OCI-LY7 (cell line): ENCODE data around the gene DGAT2. TPM values are rescaled to one million over a fixed set of nuclear protein-coding genes. Genes with fewer than 3 reads are reported as not detected.

Experiments used
- Bru-seq: library from RNA; stranded (reverse); fragments of 400-500 nt; gene quantifications from one replicate; lab custom pipeline; 2021; lab: Mats Ljungman, UMichigan
- BruChase-seq, 2 experiments: library from RNA; stranded (reverse); fragments of 400-500 nt; gene quantifications; one replicate each; lab custom pipeline; 2021; lab: Mats Ljungman, UMichigan
- BruUV-seq: library from RNA; stranded (reverse); fragments of 400-500 nt; replicated peaks from 2 replicates; lab custom pipeline; 2021; lab: Mats Ljungman, UMichigan
- CTCF ChIA-PET: fragments of 300-600 bp; sonication (Branson Sonifier 250); formaldehyde crosslinking; loops from one replicate; lab custom pipeline; 2022; ENCODE audit warnings: antibody characterized with exemption; ENCODE audit not compliant: unreplicated experiment; lab: Charles Lee
- POLR2A ChIA-PET: fragments of 300-600 bp; sonication (Branson Sonifier 250); formaldehyde crosslinking; loops from one replicate; lab custom pipeline; 2022; ENCODE audit warnings: antibody characterized with exemption; lab: Charles Lee
- DNase-seq: peaks from one replicate; pipeline ENCODE4 v3.0.0-alpha.2; 2015; ENCODE audit warnings: low spot score
- H2AFZ ChIP-seq: fragments of 200-600 bp; sonication (generic), shearing (Covaris generic); 2 replicates; pipeline ENCODE4 v1.6.1; 2014; ENCODE audit warnings: mild to moderate bottlenecking, antibody characterized with exemption, low read length, moderate library complexity
- H3K27ac ChIP-seq: fragments of 200-600 bp; sonication (generic); 2 replicates; pipeline ENCODE4 v1.5.1; 2014; ENCODE audit warnings: mixed run types, low read depth, mild to moderate bottlenecking, moderate library complexity, low read length, inconsistent platforms; ENCODE audit not compliant: poor library complexity, severe bottlenecking
- H3K36me3 ChIP-seq: fragments of 200-600 bp; sonication (generic); 2 replicates; pipeline ENCODE4 v1.6.1; 2014; ENCODE audit warnings: mild to moderate bottlenecking, antibody characterized with exemption, low read length, moderate library complexity, mixed read lengths; ENCODE audit not compliant: insufficient read depth
- H3K4me1 ChIP-seq: fragments of 200-600 bp; sonication (generic); 2 replicates; pipeline ENCODE4 v1.5.1; 2014; ENCODE audit warnings: mild to moderate bottlenecking, low read length; ENCODE audit not compliant: insufficient read depth, poor library complexity, severe bottlenecking
- H3K4me2 ChIP-seq: fragments of 200-600 bp; sonication (generic); 2 replicates; pipeline ENCODE4 v1.6.1; 2014; ENCODE audit warnings: mild to moderate bottlenecking, low read length
- H3K4me3 ChIP-seq: fragments of 200-600 bp; sonication (generic); 2 replicates; pipeline ENCODE4 v1.5.1; 2014; ENCODE audit warnings: mild to moderate bottlenecking, low read depth, low read length; ENCODE audit not compliant: poor library complexity, severe bottlenecking
- H3K79me2 ChIP-seq: fragments of 200-600 bp; sonication (generic); 2 replicates; pipeline ENCODE4 v1.6.1; 2016; ENCODE audit warnings: low read depth, mild to moderate bottlenecking, low read length, moderate library complexity, mixed read lengths; ENCODE audit not compliant: insufficient read depth
- H3K9me2 ChIP-seq: fragments of 200-600 bp; sonication (generic); 2 replicates; pipeline ENCODE4 v1.6.1; 2016; ENCODE audit warnings: mild to moderate bottlenecking, low read length, mixed read lengths; ENCODE audit not compliant: insufficient read depth
- H3K9me3 ChIP-seq: fragments of 200-600 bp; sonication (generic); 2 replicates; pipeline ENCODE4 v1.6.1; 2014; ENCODE audit warnings: mild to moderate bottlenecking, mixed run types, low read length, mixed read lengths
- H4K20me1 ChIP-seq: fragments of 200-600 bp; sonication (generic); 2 replicates; pipeline ENCODE4 v1.6.1; 2014; ENCODE audit warnings: mild to moderate bottlenecking, antibody characterized with exemption, low read length, moderate library complexity, mixed read lengths; ENCODE audit not compliant: insufficient read depth
- EZH2phosphoT487 ChIP-seq: fragments of 200-600 bp; sonication (generic); IDR thresholded peaks from 2 replicates; pipeline ENCODE4 v1.6.1; 2018; ENCODE audit warnings: low read depth, borderline replicate concordance, mild to moderate bottlenecking, mixed run types, antibody characterized with exemption, low read length, moderate library complexity, mixed read lengths
- intact Hi-C: fragments of 100-400 bp; cut with micrococcal nuclease; formaldehyde crosslinking; loops from one replicate; pipeline ENCODE4 v1.10.0; 2022; ENCODE audit not compliant: unreplicated experiment
- long read RNA-seq: library from polyadenylated mRNA; stranded (forward); transcript quantifications from one replicate; pipeline ENCODE4 v2.0.0, GENCODE V29; 2022
- total RNA-seq, 2 experiments: library from RNA; depleted of rRNA in 1 of 2; stranded (reverse); fragments of >200 nt in 1 of 2; shearing (Covaris generic) in 1 of 2; gene quantifications; 2 replicates each; pipeline ENCODE4 v1.2.3, GENCODE V29; 2014 to 2022
- TF ChIP-seq, protein P1 (sequence below): fragments of 200-600 bp; sonication (generic); conservative IDR thresholded peaks from 2 replicates; pipeline ENCODE4 v1.5.1; 2014; ENCODE audit warnings: mild to moderate bottlenecking, antibody characterized with exemption, low read length, moderate library complexity, mixed read lengths

DGAT2 gene, protein sequence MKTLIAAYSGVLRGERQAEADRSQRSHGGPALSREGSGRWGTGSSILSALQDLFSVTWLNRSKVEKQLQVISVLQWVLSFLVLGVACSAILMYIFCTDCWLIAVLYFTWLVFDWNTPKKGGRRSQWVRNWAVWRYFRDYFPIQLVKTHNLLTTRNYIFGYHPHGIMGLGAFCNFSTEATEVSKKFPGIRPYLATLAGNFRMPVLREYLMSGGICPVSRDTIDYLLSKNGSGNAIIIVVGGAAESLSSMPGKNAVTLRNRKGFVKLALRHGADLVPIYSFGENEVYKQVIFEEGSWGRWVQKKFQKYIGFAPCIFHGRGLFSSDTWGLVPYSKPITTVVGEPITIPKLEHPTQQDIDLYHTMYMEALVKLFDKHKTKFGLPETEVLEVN
- total RNA-seq (2014; rRNA removed; shearing (Covaris generic)) (6.5 and 13.8 TPM in 2 replicates), total RNA-seq (2022) (5.6 and 7.0 TPM in 2 replicates), Bru-seq, nascent RNA (percentile 50 among the genes with signal in this experiment), BruChase-seq, experiment 1, labeled RNA remaining after a 6-hour chase (percentile 43 among the genes with signal in this experiment), BruChase-seq, experiment 2, labeled RNA remaining after a 2-hour chase (percentile 46 among the genes with signal in this experiment)
- long read RNA-seq, transcript DGAT2-201 (8 exons, 2,453 nt) = major isoform, 11 of 17 reads
- long read RNA-seq, partial matches to known transcripts = 3 of 17 reads
- long read RNA-seq, other reads (novel, unspliced or antisense) = 2 of 17 reads

DNA sequence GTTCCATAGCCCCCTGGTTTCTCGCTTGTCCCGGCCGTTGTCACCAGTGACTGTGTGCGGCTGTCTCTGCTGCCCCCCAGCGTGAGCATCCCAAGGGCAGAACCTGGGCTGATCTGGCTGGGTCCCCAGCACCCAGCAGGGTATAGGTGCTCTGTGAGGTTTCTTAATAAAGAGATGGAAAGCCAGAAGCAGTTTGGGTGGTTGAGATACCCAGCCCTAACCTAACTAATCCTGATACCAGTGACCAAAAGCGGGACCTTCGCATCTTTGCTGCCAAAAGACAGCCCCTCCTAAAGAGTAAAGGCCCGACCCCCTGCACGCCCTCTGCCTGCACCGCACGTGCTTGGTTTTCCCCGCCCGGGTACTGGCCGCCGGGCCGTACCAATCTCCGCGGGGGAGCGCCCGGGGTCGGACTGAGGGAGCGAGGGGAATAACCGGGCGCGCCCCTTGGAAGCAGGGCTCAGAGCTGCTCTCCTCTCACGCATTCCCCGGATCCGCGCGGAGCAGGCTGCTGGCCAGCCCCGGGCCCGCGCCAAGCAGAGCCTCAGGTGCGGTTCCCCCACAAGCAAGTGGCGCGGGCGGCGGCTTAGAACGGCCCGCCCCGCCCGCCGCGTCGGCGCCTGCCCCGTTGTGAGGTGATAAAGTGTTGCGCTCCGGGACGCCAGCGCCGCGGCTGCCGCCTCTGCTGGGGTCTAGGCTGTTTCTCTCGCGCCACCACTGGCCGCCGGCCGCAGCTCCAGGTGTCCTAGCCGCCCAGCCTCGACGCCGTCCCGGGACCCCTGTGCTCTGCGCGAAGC lies at the start of gene DGAT2:
DGAT2 (plus strand) TSS at position 667 of the 797 bp plus-strand sequence. CDS start 214 bp downstream, outside the sequence.
- no peak for TF ChIP-seq EZH2phosphoT487
- TF ChIP-seq, protein P1, sequence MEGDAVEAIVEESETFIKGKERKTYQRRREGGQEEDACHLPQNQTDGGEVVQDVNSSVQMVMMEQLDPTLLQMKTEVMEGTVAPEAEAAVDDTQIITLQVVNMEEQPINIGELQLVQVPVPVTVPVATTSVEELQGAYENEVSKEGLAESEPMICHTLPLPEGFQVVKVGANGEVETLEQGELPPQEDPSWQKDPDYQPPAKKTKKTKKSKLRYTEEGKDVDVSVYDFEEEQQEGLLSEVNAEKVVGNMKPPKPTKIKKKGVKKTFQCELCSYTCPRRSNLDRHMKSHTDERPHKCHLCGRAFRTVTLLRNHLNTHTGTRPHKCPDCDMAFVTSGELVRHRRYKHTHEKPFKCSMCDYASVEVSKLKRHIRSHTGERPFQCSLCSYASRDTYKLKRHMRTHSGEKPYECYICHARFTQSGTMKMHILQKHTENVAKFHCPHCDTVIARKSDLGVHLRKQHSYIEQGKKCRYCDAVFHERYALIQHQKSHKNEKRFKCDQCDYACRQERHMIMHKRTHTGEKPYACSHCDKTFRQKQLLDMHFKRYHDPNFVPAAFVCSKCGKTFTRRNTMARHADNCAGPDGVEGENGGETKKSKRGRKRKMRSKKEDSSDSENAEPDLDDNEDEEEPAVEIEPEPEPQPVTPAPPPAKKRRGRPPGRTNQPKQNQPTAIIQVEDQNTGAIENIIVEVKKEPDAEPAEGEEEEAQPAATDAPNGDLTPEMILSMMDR = peak; percentile 90
- H2AFZ ChIP-seq = peak within 1 kb of the TSS; percentile 49
- H4K20me1 ChIP-seq = no peaks in the 10 kb centered on the region
- peak; percentile 90 for DNase-seq
- no peaks in the 10 kb centered on the region for H3K9me3 ChIP-seq
- H3K79me2 ChIP-seq = no peaks in the 10 kb centered on the region; the same call in 1 of the 2 replicates
- intact Hi-C loops = loop anchor here (1.0 to 5.0 kb wide), 4 partner anchors 45 to 221 kb away; no protein-coding TSS in a partner anchor
- POLR2A ChIA-PET = interaction anchor here (0.6 kb wide), 1 partner anchor 780 kb away, joined by 5 read pairs; no protein-coding TSS in a partner anchor
- H3K4me2 ChIP-seq = peak within 1 kb of the TSS; percentile 90
- CTCF ChIA-PET = no interaction called here
- H3K4me1 ChIP-seq = peaks cover 57% of the 10 kb centered on the region
- H3K4me3 ChIP-seq = peak within 1 kb of the TSS; percentile 72
- no peaks in the 10 kb centered on the region for H3K36me3 ChIP-seq
- BruUV-seq = no TSS peak
- H3K9me2 ChIP-seq = no peaks in the 10 kb centered on the region
- H3K27ac ChIP-seq = peak within 1 kb of the TSS; percentile 47

DNA sequence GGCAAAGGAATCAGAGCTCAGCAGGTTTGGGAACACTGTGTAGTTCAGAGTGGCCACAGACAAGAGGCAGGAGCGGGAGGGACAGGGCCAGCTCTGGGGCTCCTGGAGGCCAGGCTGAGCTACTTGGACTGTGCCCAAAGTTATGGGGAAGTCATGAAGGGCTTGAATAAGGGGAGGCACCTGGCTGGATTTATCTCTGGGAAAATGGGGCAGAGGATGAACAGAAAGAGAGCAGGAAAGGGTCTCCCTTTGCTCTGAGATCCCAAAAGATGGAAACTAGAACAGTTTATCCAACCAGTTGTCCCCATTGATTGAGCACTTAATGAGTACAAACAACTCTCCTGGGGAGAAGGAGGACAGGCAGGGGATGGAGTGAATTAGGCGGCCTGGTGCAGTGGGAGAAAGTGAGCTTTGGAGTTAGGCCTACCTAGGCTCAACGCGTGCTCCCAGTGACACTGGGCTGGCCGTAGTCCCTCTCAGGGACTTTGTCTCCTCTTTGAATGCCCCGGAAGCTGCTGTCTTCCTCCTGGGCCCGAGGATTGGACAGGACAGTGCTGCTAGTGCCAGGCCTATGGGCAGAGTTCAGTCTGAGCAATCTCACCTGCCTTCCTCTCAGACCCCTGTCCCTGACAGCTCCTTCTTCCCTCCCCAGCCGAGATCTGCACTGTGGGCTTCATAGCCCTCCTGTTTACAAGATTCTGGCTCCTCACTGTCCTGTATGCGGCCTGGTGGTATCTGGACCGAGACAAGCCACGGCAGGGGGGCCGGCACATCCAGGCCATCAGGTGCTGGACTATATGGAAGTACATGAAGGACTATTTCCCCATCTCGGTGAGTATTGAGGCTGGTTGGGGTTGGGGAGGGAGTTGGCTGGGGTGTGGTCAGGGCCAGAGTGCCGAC lies 49.0 kb upstream of the DGAT2 start:
- BruUV-seq = no TSS peak
- no peaks in the 10 kb centered on the region for H3K79me2 ChIP-seq
- ChIA-PET CTCF (interaction anchor here (0.5 kb wide), 1 partner anchor 1245 kb away, joined by 4 read pairs; no protein-coding TSS in a partner anchor), POLR2A (interaction anchor here (0.6 kb wide), 2 partner anchors 199 to 351 kb away, joined by 4 to 7 read pairs; no protein-coding TSS in a partner anchor)
- H3K9me2 ChIP-seq = no peaks in the 10 kb centered on the region
- no peak for DNase-seq
- TF ChIP-seq EZH2phosphoT487 = no peak
- TF ChIP-seq, protein P1 = no peak
- H3K4me2 ChIP-seq = no peak overlapping the region
- no peaks in the 10 kb centered on the region for H3K36me3 ChIP-seq
- intact Hi-C loops = loop anchor here (5.0 kb wide), 1 partner anchor 148 kb away; no protein-coding TSS in a partner anchor
- no peak overlapping the region for H3K27ac ChIP-seq
- no peak overlapping the region for H2AFZ ChIP-seq
- no peak overlapping the region for H3K4me3 ChIP-seq
- no peaks in the 10 kb centered on the region for H4K20me1 ChIP-seq
- no peaks in the 10 kb centered on the region for H3K4me1 ChIP-seq
- H3K9me3 ChIP-seq = no peaks in the 10 kb centered on the region
